Measurements from ENCODE around the gene CLASRP. TPM values are rescaled to one million over a fixed set of nuclear protein-coding genes. Genes with fewer than 3 reads are reported as not detected.

Gene CLASRP
- total RNA-seq, 1 donor from 2014 or later: 7.8 TPM

- Histone ChIP-seq H3K4me1 (ENCODE audit: control insufficient read depth in 3 of 3, insufficient read depth in 3 of 3, low read length in 3 of 3) (peaks cover 23 to 27% (median 23%) of the 10 kb centered on the region in 3 donors), H3K36me3 (ENCODE audit: control insufficient read depth in 3 of 3, insufficient read depth in 3 of 3, low read length in 3 of 3) (peaks cover 38 to 51% (median 44%) of the 10 kb centered on the region in 3 donors), H3K27ac (ENCODE audit: low read depth, low read length) (no peak overlapping the region), H3K9ac (ENCODE audit: low read depth in 1 of 3, low read length in 3 of 3) (peak overlapping the region; percentile 96 to 98 (median 96)), H3K9me3 (ENCODE audit: control insufficient read depth in 3 of 3, low read length in 3 of 3) (no peaks in the 10 kb centered on the region), H3K27me3 (ENCODE audit: control insufficient read depth in 3 of 3, insufficient read depth in 3 of 3, low read length in 3 of 3) (no peaks in the 10 kb centered on the region), H3K4me3 (ENCODE audit: low read length in 3 of 3) (peak overlapping the region; percentile 94 to 97 (median 96))
Measured at GRCh38 chr19:45040059-45040771, 1.4 kb downstream of the CLASRP start.

GRCh38 chr19:45041125-45041524 is 2.3 kb downstream of the CLASRP start:
- no peaks in the 10 kb centered on the region for H3K9me3 ChIP-seq (ENCODE audit: control insufficient read depth in 3 of 3, low read length in 3 of 3)
- peaks cover 23 to 34% (median 28%) of the 10 kb centered on the region in 3 donors for H3K4me1 ChIP-seq (ENCODE audit: control insufficient read depth in 3 of 3, insufficient read depth in 3 of 3, low read length in 3 of 3)
- no peak overlapping the region for H3K4me3 ChIP-seq (ENCODE audit: low read length in 3 of 3)
- H3K36me3 ChIP-seq (ENCODE audit: control insufficient read depth in 3 of 3, insufficient read depth in 3 of 3, low read length in 3 of 3): peaks cover 42 to 53% (median 45%) of the 10 kb centered on the region in 3 donors
- H3K9ac ChIP-seq (ENCODE audit: low read depth in 1 of 3, low read length in 3 of 3): peak overlapping the region in 1 of 3 donors; percentile 29
- no peak overlapping the region for H3K27ac ChIP-seq (ENCODE audit: low read depth, low read length)
- H3K27me3 ChIP-seq (ENCODE audit: control insufficient read depth in 3 of 3, insufficient read depth in 3 of 3, low read length in 3 of 3): no peaks in the 10 kb centered on the region

- Histone ChIP-seq H3K36me3 (ENCODE audit: control insufficient read depth in 3 of 3, insufficient read depth in 3 of 3, low read length in 3 of 3) (peaks cover 37 to 43% (median 42%) of the 10 kb centered on the region in 3 donors), H3K27me3 (ENCODE audit: control insufficient read depth in 3 of 3, insufficient read depth in 3 of 3, low read length in 3 of 3) (no peaks in the 10 kb centered on the region), H3K9ac (ENCODE audit: low read depth in 1 of 3, low read length in 3 of 3) (peak overlapping the region in 1 of 3 donors; percentile 40), H3K4me3 (ENCODE audit: low read length in 3 of 3) (no peak overlapping the region), H3K4me1 (ENCODE audit: control insufficient read depth in 3 of 3, insufficient read depth in 3 of 3, low read length in 3 of 3) (peaks cover 18 to 38% (median 28%) of the 10 kb centered on the region in 3 donors), H3K9me3 (ENCODE audit: control insufficient read depth in 3 of 3, low read length in 3 of 3) (no peaks in the 10 kb centered on the region), H3K27ac (ENCODE audit: low read depth, low read length) (no peak overlapping the region)
Measured at GRCh38 chr19:45045671-45046353, 7.0 kb downstream of the CLASRP start.

- Histone ChIP-seq H3K36me3 (ENCODE audit: control insufficient read depth in 3 of 3, insufficient read depth in 3 of 3, low read length in 3 of 3) (peaks cover 33 to 39% (median 39%) of the 10 kb centered on the region in 3 donors), H3K27me3 (ENCODE audit: control insufficient read depth in 3 of 3, insufficient read depth in 3 of 3, low read length in 3 of 3) (no peaks in the 10 kb centered on the region), H3K4me3 (ENCODE audit: low read length in 3 of 3) (no peak overlapping the region), H3K9ac (ENCODE audit: low read depth in 1 of 3, low read length in 3 of 3) (no peak overlapping the region), H3K27ac (ENCODE audit: low read depth, low read length) (no peak overlapping the region), H3K9me3 (ENCODE audit: control insufficient read depth in 3 of 3, low read length in 3 of 3) (no peaks in the 10 kb centered on the region), H3K4me1 (ENCODE audit: control insufficient read depth in 3 of 3, insufficient read depth in 3 of 3, low read length in 3 of 3) (peaks cover 17 to 35% (median 26%) of the 10 kb centered on the region in 3 donors)
Measured at GRCh38 chr19:45046355-45046754, 7.5 kb downstream of the CLASRP start.

GRCh38 chr19:45047188-45047797 is 8.4 kb downstream of the CLASRP start:
- H3K4me3 ChIP-seq (ENCODE audit: low read length in 3 of 3): no peak overlapping the region
- no peak overlapping the region for H3K9ac ChIP-seq (ENCODE audit: low read depth in 1 of 3, low read length in 3 of 3)
- no peaks in the 10 kb centered on the region for H3K27me3 ChIP-seq (ENCODE audit: control insufficient read depth in 3 of 3, insufficient read depth in 3 of 3, low read length in 3 of 3)
- no peak overlapping the region for H3K27ac ChIP-seq (ENCODE audit: low read depth, low read length)
- peaks cover 30 to 38% (median 33%) of the 10 kb centered on the region in 3 donors for H3K36me3 ChIP-seq (ENCODE audit: control insufficient read depth in 3 of 3, insufficient read depth in 3 of 3, low read length in 3 of 3)
- H3K9me3 ChIP-seq (ENCODE audit: control insufficient read depth in 3 of 3, low read length in 3 of 3): no peaks in the 10 kb centered on the region
- peaks cover 10 to 28% (median 21%) of the 10 kb centered on the region in 3 donors for H3K4me1 ChIP-seq (ENCODE audit: control insufficient read depth in 3 of 3, insufficient read depth in 3 of 3, low read length in 3 of 3)

GRCh38 chr19:45049073-45049736 is 10.4 kb downstream of the CLASRP start:
- H3K4me1 ChIP-seq (ENCODE audit: control insufficient read depth in 3 of 3, insufficient read depth in 3 of 3, low read length in 3 of 3): peaks cover 10 to 28% (median 21%) of the 10 kb centered on the region in 3 donors
- H3K27me3 ChIP-seq (ENCODE audit: control insufficient read depth in 3 of 3, insufficient read depth in 3 of 3, low read length in 3 of 3): no peaks in the 10 kb centered on the region
- H3K27ac ChIP-seq (ENCODE audit: low read depth, low read length): no peak overlapping the region
- peaks cover 33 to 43% (median 35%) of the 10 kb centered on the region in 3 donors for H3K36me3 ChIP-seq (ENCODE audit: control insufficient read depth in 3 of 3, insufficient read depth in 3 of 3, low read length in 3 of 3)
- no peaks in the 10 kb centered on the region for H3K9me3 ChIP-seq (ENCODE audit: control insufficient read depth in 3 of 3, low read length in 3 of 3)
- H3K9ac ChIP-seq (ENCODE audit: low read depth in 1 of 3, low read length in 3 of 3): peak overlapping the region in 2 of 3 donors; percentile 33 to 45
- H3K4me3 ChIP-seq (ENCODE audit: low read length in 3 of 3): peak overlapping the region in 1 of 3 donors; percentile 6

- H3K4me1 ChIP-seq (ENCODE audit: control insufficient read depth in 3 of 3, insufficient read depth in 3 of 3, low read length in 3 of 3): peaks cover 10 to 28% (median 21%) of the 10 kb centered on the region in 3 donors
- peak overlapping the region in 1 of 3 donors; percentile 40 for H3K9ac ChIP-seq (ENCODE audit: low read depth in 1 of 3, low read length in 3 of 3)
- no peak overlapping the region for H3K4me3 ChIP-seq (ENCODE audit: low read length in 3 of 3)
- H3K27ac ChIP-seq (ENCODE audit: low read depth, low read length): no peak overlapping the region
- peaks cover 34 to 39% (median 34%) of the 10 kb centered on the region in 3 donors for H3K36me3 ChIP-seq (ENCODE audit: control insufficient read depth in 3 of 3, insufficient read depth in 3 of 3, low read length in 3 of 3)
- H3K9me3 ChIP-seq (ENCODE audit: control insufficient read depth in 3 of 3, low read length in 3 of 3): no peaks in the 10 kb centered on the region
- H3K27me3 ChIP-seq (ENCODE audit: control insufficient read depth in 3 of 3, insufficient read depth in 3 of 3, low read length in 3 of 3): no peaks in the 10 kb centered on the region
Measured at GRCh38 chr19:45050036-45050435, 11.2 kb downstream of the CLASRP start.

- no peaks in the 10 kb centered on the region for H3K9me3 ChIP-seq (ENCODE audit: control insufficient read depth in 3 of 3, low read length in 3 of 3)
- no peak overlapping the region for H3K9ac ChIP-seq (ENCODE audit: low read depth in 1 of 3, low read length in 3 of 3)
- peaks cover 42 to 46% (median 44%) of the 10 kb centered on the region in 3 donors for H3K36me3 ChIP-seq (ENCODE audit: control insufficient read depth in 3 of 3, insufficient read depth in 3 of 3, low read length in 3 of 3)
- H3K4me3 ChIP-seq (ENCODE audit: low read length in 3 of 3): no peak overlapping the region
- H3K27ac ChIP-seq (ENCODE audit: low read depth, low read length): no peak overlapping the region
- H3K4me1 ChIP-seq (ENCODE audit: control insufficient read depth in 3 of 3, insufficient read depth in 3 of 3, low read length in 3 of 3): peaks cover 10 to 16% (median 16%) of the 10 kb centered on the region in 3 donors
- no peaks in the 10 kb centered on the region for H3K27me3 ChIP-seq (ENCODE audit: control insufficient read depth in 3 of 3, insufficient read depth in 3 of 3, low read length in 3 of 3)
Measured at GRCh38 chr19:45051929-45052579, 13.2 kb downstream of the CLASRP start.

GRCh38 chr19:45056831-45057230 is 18.0 kb downstream of the CLASRP start:
- no peaks in the 10 kb centered on the region for H3K27me3 ChIP-seq (ENCODE audit: control insufficient read depth in 3 of 3, insufficient read depth in 3 of 3, low read length in 3 of 3)
- H3K9ac ChIP-seq (ENCODE audit: low read depth in 1 of 3, low read length in 3 of 3): no peak overlapping the region
- no peaks in the 10 kb centered on the region for H3K9me3 ChIP-seq (ENCODE audit: control insufficient read depth in 3 of 3, low read length in 3 of 3)
- peaks cover 85 to 92% (median 90%) of the 10 kb centered on the region in 3 donors for H3K36me3 ChIP-seq (ENCODE audit: control insufficient read depth in 3 of 3, insufficient read depth in 3 of 3, low read length in 3 of 3)
- H3K4me1 ChIP-seq (ENCODE audit: control insufficient read depth in 3 of 3, insufficient read depth in 3 of 3, low read length in 3 of 3): peaks cover 0 to 5% (median 0%) of the 10 kb centered on the region in 3 donors
- no peak overlapping the region for H3K4me3 ChIP-seq (ENCODE audit: low read length in 3 of 3)
- no peak overlapping the region for H3K27ac ChIP-seq (ENCODE audit: low read depth, low read length)

All from skeletal muscle tissue (tissue), 4 donors.